ENCODE data around the gene YIF1A. TPM values are rescaled to one million over a fixed set of nuclear protein-coding genes. Genes with fewer than 3 reads are reported as not detected.
"Not testable (repeated sequence)": the region's sequence is repeated elsewhere in the genome, so short reads cannot be mapped to it uniquely, and the experiment has no call there.

YIF1A gene
- total RNA-seq, 1 donor from 2014 or later, result 28.9 TPM

DNA sequence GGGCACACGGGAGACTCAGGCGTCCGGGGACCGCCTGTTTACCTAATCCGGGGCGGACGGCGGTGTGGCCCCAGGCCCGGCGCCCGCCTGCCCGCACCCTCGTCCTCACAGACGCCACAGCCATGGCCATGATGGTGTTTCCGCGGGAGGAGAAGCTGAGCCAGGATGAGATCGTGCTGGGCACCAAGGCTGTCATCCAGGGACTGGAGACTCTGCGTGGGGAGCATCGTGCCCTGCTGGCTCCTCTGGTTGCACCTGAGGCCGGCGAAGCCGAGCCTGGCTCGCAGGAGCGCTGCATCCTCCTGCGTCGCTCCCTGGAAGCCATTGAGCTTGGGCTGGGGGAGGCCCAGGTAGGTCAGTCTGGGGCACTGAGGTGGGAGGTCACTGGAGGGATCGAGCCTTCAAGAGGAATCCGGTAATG is 30.5 kb downstream of the YIF1A start:
- no peak for FAIRE-seq
- no peak for DNase-seq (ENCODE audit: low spot score in 2 of 2)

DNA sequence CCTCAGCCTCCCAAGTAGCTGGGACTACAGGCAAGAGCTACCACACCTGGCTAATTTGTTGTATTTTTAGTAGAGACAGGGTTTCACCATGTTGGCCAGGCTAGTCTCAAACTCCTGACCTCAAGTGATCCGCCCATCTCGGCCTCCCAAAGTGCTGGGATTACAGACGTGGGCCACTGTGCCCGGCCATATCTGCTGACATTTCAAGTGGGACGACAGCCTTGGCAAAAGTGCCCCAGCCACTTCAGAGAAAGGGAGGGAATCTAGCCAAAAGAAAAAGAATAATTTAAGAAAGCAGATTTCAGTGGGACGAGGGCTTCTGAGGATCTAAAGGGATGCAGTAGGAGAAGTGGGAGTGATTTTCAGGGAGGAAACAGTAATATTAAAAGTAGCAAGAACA is 35.9 kb downstream of the YIF1A start:
- not testable (repeated sequence) for FAIRE-seq; DNase-seq (ENCODE audit: low spot score in 2 of 2)

DNA sequence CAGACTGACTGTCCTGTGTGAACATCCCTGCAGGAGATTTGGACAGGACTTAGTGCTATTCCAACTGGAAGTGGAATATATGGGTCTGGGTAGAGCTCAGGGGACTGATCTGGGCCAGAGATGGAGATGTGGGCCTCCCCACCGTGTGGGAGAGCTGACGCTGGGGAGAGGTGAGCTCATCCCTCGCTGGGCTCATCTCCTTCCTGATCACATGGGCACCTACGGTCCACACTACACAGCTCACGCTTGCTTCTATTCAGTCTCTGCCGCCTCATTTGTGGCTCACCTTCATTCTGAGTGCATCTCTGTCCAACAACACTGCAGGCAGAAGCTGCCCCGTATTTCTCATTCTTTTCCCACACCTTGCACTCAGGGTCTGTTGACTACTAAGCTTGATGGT is 37.1 kb downstream of the YIF1A start:
- DNase-seq (ENCODE audit: low spot score in 2 of 2) (no peak), FAIRE-seq (no peak)

DNA sequence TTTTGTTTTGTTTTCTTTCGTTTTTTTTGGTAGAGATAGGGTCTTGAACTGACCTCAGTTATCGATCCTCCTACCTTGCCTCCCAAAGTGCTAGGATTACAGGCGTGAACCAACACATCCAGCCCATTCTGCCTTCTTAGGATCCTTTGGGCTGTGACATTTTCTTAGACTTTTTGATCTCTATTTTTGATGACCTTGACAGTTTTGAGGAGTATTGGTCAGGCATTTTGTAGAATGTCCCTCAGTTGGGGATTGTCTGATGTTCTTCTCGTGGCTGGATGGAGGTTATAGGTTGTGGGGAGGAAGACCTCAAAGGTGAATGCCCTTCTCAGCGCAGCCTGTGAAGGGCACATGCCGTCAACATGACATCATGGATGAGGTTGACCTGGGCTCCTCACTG is 40.0 kb downstream of the YIF1A start:
- FAIRE-seq (no peak), DNase-seq (ENCODE audit: low spot score in 2 of 2) (no peak)

DNA sequence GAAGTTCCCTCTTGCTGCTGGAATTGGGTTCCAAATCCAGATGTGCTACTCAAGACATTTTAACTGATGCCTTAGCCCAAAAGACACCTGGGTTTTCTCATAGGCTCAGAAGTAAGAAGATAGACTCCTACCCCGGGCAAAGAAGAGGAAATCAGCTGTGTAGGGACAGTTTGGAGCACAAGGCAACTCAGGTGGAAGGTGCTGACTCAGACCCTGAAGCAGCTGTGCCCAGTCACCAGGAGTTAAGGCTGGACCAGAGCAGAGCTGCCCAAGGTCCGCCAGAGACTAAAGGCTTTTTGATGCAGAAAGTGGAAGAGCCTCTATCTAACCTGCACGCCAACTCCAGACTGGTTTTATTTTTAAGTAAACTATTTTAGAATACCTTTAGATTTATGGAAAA is 41.1 kb downstream of the YIF1A start:
- DNase-seq (ENCODE audit: low spot score in 2 of 2) (no peak), FAIRE-seq (no peak)

DNA sequence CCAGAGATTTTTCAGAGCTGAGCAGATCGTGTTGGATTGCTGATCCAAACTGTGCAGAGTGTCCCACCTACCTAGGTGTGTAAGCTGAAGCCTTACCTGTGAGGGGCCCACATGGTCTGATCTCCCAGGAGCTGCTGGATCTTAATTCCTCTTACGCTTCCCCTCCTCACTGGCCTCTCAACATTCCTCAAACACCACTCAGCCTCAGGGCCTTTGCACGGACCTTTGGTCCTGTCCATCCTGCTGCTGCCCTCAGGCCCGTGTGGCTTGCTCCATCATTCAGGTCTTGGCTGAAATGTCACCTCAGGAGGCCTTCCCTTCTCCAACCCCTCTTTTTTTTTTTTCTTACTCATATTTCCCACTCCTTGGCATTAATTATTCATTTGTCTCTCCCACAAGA is 41.6 kb downstream of the YIF1A start:
- FAIRE-seq (no peak), DNase-seq (ENCODE audit: low spot score in 2 of 2) (no peak)

DNA sequence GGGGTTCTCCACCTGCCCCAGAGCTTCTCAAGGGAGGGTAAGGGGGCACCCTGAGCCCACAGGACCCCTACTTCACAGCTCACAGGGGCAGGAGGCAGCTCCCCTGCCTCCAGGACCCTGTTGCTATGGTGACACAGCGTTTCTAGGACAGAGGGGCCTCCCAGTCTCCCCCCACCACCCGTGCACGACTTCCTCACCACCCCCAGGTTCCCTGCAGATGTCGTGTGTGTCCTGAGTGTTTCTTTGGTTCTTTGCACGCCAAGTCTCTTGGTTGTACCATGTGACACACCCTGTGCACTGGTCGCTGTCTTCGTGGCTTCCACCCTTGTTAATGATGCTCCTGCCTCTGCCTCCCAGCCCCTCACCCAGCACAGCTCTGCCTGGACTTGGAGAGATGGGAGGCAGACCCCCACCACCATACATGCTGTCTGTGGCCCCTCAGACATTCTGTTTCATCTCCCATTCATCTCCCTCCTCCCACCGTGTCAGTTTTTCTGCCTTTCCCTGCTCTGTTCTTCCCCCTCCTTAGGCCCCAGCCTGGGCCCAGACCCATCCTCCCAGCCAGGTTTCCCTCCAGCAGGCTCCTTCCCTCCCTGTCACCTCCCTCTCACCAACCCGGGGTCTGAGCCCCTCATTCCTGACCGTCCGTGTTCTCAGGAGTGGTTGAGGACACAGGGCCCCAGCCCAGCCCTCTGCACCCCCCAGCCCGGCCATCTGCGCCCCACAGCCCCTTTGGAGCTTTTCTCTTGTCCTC is 45.0 kb downstream of the YIF1A start:
- DNase-seq (ENCODE audit: low spot score in 2 of 2), result no peak

DNA sequence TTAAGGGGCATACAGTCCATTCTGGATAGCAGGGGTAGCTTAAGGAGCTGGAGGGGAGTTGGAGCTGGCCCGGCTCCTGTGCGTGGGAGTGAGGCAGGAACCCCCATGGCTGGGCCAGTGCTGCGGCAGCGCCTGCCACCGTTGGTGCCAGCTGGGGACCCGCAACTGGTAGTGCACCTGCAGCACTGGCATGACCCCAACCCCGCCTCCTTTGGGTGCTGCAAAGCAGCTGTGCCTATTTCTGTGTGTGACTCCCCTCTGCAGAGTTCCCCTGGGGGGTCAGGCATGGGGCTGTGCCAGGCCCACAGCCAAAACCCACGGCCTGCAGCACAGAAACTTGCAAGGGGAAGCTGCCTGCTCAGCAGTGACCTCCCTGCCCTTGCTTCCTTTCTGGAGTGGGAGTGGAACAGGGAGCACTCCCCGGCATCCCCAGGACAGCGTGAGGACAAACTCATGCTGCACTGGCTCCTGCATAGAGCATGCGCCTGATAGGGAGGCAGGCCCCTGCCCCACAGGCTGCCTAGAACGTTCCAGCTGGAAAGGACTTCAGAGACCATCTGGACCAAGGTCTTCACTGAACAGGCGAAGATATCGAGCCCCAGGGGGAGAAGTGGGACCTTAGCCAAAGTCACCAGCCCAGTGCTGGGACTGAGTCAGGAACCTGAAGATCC is 46.7 kb downstream of the YIF1A start:
- DNase-seq (ENCODE audit: low spot score in 2 of 2), result no peak

More for the DNA sequence above, 45.0 kb downstream of the YIF1A start:
- no peak for FAIRE-seq

DNA sequence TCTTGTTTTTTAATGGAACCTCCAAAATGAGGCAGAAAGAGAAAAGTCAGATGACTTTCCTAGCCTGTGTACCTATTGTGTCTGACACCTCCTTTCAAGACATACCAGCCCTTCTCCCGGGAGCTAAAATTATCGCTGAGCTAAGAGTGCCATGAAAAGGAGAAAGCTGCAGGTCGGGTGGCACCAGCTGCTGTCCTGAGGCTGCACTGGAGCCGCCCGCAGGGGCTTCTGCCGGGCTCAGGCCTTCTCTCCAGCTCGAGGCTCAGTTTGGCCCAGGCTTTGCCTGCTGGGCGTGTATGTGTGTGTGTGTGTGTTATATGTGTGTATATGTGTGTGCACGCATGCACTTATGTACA is 48.2 kb downstream of the YIF1A start:
- no peak for DNase-seq (ENCODE audit: low spot score in 2 of 2)
- no peak for FAIRE-seq

More for the DNA sequence above, 46.7 kb downstream of the YIF1A start:
- FAIRE-seq, result no peak

DNA sequence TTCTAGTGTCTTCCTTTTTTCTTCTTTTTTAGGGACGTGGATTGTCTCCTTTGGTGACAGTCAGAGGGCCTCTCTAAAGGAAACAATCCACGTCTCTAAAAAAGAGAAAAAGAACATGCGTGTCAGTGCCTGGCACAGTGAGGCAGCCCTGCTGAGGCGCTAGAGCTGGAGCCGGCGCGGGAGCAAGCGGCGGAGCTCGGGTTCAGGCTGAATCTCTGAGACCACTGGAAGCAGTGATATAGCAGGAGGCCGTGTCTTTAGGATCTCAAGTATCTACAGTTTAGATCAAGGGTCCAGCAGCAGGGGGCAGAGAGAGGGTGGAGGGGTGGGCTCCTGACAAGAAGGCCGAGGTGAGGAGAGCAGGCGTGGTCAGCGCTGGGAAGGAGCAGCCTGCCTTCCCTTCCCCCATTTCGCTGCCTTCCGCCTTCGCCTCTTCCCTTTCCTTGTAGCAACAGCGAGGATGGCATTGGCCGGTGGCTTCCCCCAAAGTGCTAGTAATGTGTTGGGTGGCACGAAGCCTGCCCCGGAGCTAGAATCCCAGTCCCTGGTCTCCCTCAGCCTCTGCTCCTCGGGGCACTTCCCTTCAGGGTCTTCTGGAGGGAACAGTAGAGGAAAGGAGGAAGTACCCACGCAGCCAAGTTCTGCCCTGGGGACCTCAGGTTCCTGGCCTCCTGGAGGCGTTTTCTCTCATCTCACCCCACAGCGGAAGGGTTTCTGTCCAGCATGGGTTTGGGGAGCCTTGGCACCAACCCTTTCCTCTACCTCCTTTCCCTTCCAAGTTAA is 48.8 kb downstream of the YIF1A start:
- no peak for DNase-seq (ENCODE audit: low spot score in 2 of 2)
- no peak for FAIRE-seq

DNA sequence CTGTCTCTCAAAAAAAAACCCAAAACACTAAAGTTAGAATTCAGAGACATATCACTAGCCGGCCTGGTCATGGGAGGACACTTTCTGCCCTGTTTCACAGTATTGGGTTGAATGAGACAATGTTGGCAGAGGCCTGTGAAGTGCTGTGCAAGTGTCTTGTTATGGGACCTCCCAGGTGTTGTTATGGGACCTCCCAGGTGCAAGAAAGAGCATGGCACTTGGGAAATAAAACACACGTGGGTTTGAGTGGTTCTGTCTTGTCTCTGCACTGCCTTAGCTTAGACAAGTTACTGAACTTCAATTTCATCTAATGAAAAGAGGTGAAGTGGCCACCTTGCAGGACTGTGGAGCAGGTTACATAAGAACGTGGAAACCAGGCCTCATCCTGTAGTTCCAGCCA is 49.4 kb downstream of the YIF1A start:
- FAIRE-seq, result no peak
- DNase-seq (ENCODE audit: low spot score in 2 of 2), result no peak

DNA sequence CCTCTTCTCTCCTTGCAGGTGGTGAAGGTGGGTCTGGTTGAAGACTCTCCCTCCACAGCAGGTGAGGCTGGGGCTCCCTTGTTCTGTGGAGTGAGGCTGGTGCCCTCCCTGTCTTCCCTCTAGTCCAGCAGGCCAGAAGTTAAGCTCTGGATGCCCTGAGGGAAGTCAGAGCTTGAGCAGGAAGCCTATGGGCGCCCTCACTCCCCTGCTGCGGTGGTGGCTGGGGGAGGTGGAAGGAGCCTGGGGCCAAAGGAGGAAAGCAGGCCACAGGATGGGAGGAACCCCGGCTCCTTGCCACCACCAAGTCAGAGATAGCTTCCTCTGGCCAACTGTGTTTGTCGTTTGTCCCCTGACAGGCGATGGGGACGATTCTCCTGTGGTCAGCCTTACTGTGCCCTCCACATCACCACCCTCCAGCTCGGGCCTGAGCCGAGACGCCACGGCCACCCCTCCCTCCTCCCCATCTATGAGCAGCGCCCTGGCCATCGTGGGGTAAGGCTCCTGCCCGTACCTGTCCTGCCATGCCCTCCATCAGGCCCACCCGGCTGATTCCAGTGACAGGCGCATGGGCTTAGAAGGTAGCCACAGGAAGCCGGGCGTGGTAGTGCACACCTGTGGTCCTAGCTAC is 50.0 kb downstream of the YIF1A start:
- DNase-seq (ENCODE audit: low spot score in 2 of 2) (no peak), FAIRE-seq (no peak)

DNA sequence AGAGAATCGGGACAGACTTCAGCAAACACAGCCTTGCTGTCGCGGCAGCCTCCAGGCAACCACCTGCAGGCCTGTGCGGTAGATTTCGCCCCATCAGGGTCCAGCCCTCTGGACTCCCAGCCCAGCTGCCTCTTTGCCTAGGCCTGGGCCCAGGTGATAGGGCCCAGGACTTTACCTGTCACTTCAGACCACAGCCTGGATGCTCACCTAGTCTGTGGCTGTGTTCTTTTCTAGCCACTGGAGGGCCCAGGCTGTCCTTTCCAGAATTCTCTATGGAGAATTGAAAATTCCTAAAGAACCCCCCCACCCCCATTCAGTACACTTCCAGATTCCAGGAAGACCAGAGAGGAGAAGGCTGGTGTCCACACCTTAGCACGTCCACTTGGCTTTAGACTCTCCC is 51.1 kb downstream of the YIF1A start:
- FAIRE-seq, result no peak
- no peak for DNase-seq (ENCODE audit: low spot score in 2 of 2)

DNA sequence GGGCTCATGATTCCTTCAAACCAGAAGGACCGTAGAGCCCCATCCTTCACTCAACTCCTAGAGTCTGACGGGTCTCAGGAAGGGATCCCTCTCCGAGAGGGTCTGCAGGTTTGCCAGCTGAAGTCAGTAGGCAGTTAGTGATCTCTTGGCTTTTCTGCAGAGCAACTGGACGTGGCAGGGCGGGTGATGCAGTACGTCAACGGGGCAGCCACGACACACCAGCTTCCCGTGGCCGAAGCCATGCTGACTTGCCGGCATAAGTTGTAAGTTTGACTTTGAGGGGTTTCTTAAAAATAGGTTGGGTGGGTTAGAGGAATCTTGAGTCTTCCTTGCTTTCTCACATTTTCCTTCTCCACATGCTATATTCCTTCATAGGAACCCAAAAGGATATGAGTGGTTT is 53.8 kb downstream of the YIF1A start:
- FAIRE-seq, result no peak

More for the DNA sequence above, 53.8 kb downstream of the YIF1A start:
- DNase-seq (ENCODE audit: low spot score in 2 of 2), result no peak

Other genes starting within 250 kb of the YIF1A start
- 10.6 TPM for gene GAL3ST3, start 240.0 kb downstream of the YIF1A start, total RNA-seq
- 90.9 TPM for gene SF3B2, start 236.8 kb downstream of the YIF1A start, total RNA-seq
- gene PACS1, start 218.9 kb downstream of the YIF1A start, total RNA-seq, result 29.3 TPM
- 21.6 TPM for gene KLC2, start 31.4 kb downstream of the YIF1A start, total RNA-seq
- 22.8 TPM for gene RAB1B, start 20.5 kb downstream of the YIF1A start, total RNA-seq
- 41.6 TPM for gene CNIH2, start 11.0 kb downstream of the YIF1A start, total RNA-seq
- 9.0 TPM for gene TMEM151A, start 2.8 kb upstream of the YIF1A start, total RNA-seq
- gene CD248, start 27.9 kb upstream of the YIF1A start, total RNA-seq, result 1.2 TPM
- 0.82 TPM for gene RIN1, start 47.3 kb upstream of the YIF1A start, total RNA-seq
- 19.2 TPM for gene BRMS1, start 56.0 kb upstream of the YIF1A start, total RNA-seq
- gene B4GAT1, start 58.5 kb upstream of the YIF1A start, total RNA-seq, result 83.2 TPM
- gene SLC29A2, start 82.6 kb upstream of the YIF1A start, total RNA-seq, result 1.6 TPM
- under 0.01 TPM for gene NPAS4, start 131.9 kb upstream of the YIF1A start, total RNA-seq
- gene MRPL11, start 149.7 kb upstream of the YIF1A start, total RNA-seq, result 17.1 TPM
- gene PELI3, start 177.8 kb upstream of the YIF1A start, total RNA-seq, result 13.5 TPM
- 39.1 TPM for gene DPP3, start 191.3 kb upstream of the YIF1A start, total RNA-seq
- 41.2 TPM for gene BBS1, start 221.5 kb upstream of the YIF1A start, total RNA-seq

Data from frontal cortex (tissue), 4 donors.